Measurements from ENCODE around the gene PAN3. TPM values are rescaled to one million over a fixed set of nuclear protein-coding genes. Genes with fewer than 3 reads are reported as not detected.

Gene PAN3
- total RNA-seq, 1 donor from 2014 or later = 33.6 TPM

GRCh38 chr13:28245465-28245864, 107.1 kb downstream of the PAN3 start:
- peaks cover 13% of the 10 kb centered on the region for H3K9me3 Mint-ChIP-seq
- H3K27me3 Mint-ChIP-seq (ENCODE audit: low read depth) = no peaks in the 10 kb centered on the region
- no peak overlapping the region for H3K27ac Mint-ChIP-seq (ENCODE audit: unreplicated experiment)
- no peak overlapping the region for H3K4me3 Mint-ChIP-seq
- peaks cover 37% of the 10 kb centered on the region for H3K36me3 Mint-ChIP-seq (ENCODE audit: low read depth)
- DNase-seq (ENCODE audit: low read depth, low spot score) = no peak
- TF ChIP-seq CTCF (conservative IDR thresholded peaks at IDR 0.05) = no peak
- no peaks in the 10 kb centered on the region for H3K4me1 Mint-ChIP-seq

GRCh38 chr13:28246891-28247290, 108.5 kb downstream of the PAN3 start:
- peaks cover 37% of the 10 kb centered on the region for H3K36me3 Mint-ChIP-seq (ENCODE audit: low read depth)

GRCh38 chr13:28248080-28248479, 109.7 kb downstream of the PAN3 start:
- Mint-ChIP-seq H3K27ac (ENCODE audit: unreplicated experiment) (no peak overlapping the region), H3K4me3 (no peak overlapping the region), H3K9me3 (peaks cover 13% of the 10 kb centered on the region), H3K4me1 (no peaks in the 10 kb centered on the region), H3K36me3 (ENCODE audit: low read depth) (peaks cover 34% of the 10 kb centered on the region), H3K27me3 (ENCODE audit: low read depth) (no peaks in the 10 kb centered on the region)
- no peak for DNase-seq (ENCODE audit: low read depth, low spot score)
- TF ChIP-seq CTCF (conservative IDR thresholded peaks at IDR 0.05) = no peak

More at GRCh38 chr13:28246891-28247290, 108.5 kb downstream of the PAN3 start:
- no peak overlapping the region for H3K27ac Mint-ChIP-seq (ENCODE audit: unreplicated experiment)
- peaks cover 13% of the 10 kb centered on the region for H3K9me3 Mint-ChIP-seq
- no peak for DNase-seq (ENCODE audit: low read depth, low spot score)
- H3K4me3 Mint-ChIP-seq = no peak overlapping the region
- no peaks in the 10 kb centered on the region for H3K27me3 Mint-ChIP-seq (ENCODE audit: low read depth)
- no peak for TF ChIP-seq CTCF (conservative IDR thresholded peaks at IDR 0.05)
- no peaks in the 10 kb centered on the region for H3K4me1 Mint-ChIP-seq

- Mint-ChIP-seq H3K4me3 (no peak overlapping the region), H3K27ac (ENCODE audit: unreplicated experiment) (no peak overlapping the region), H3K27me3 (ENCODE audit: low read depth) (no peaks in the 10 kb centered on the region), H3K36me3 (ENCODE audit: low read depth) (peaks cover 31% of the 10 kb centered on the region), H3K4me1 (no peaks in the 10 kb centered on the region), H3K9me3 (peaks cover 13% of the 10 kb centered on the region)
- no peak for TF ChIP-seq CTCF (conservative IDR thresholded peaks at IDR 0.05)
- no peak for DNase-seq (ENCODE audit: low read depth, low spot score)
These were observed 112.2 kb downstream of the PAN3 start for GRCh38 chr13:28250542-28250941.

- no peak overlapping the region for H3K4me3 Mint-ChIP-seq
- H3K27me3 Mint-ChIP-seq (ENCODE audit: low read depth) = no peaks in the 10 kb centered on the region
- peaks cover 11% of the 10 kb centered on the region for H3K9me3 Mint-ChIP-seq
- DNase-seq (ENCODE audit: low read depth, low spot score) = no peak
- no peak overlapping the region for H3K27ac Mint-ChIP-seq (ENCODE audit: unreplicated experiment)
- TF ChIP-seq CTCF (conservative IDR thresholded peaks at IDR 0.05) = no peak
- no peaks in the 10 kb centered on the region for H3K4me1 Mint-ChIP-seq
- peaks cover 29% of the 10 kb centered on the region for H3K36me3 Mint-ChIP-seq (ENCODE audit: low read depth)
These were observed 113.1 kb downstream of the PAN3 start for GRCh38 chr13:28251466-28251865.

- Mint-ChIP-seq H3K36me3 (ENCODE audit: low read depth) (peaks cover 24% of the 10 kb centered on the region), H3K27ac (ENCODE audit: unreplicated experiment) (no peak overlapping the region), H3K27me3 (ENCODE audit: low read depth) (no peaks in the 10 kb centered on the region), H3K4me3 (no peak overlapping the region), H3K9me3 (peaks cover 5% of the 10 kb centered on the region), H3K4me1 (no peaks in the 10 kb centered on the region)
- no peak for DNase-seq (ENCODE audit: low read depth, low spot score)
- TF ChIP-seq CTCF (conservative IDR thresholded peaks at IDR 0.05) = no peak
These were observed 114.2 kb downstream of the PAN3 start for GRCh38 chr13:28252547-28252946.

Measured in neural crest cell (in vitro differentiated cells).